NCI-H146 (cell line): Measurements from ENCODE around the gene SAV1.

Experiments used
- DNase-seq: peaks from one replicate; lab custom pipeline; 2025; lab: John Stamatoyannopoulos, UW

The SAV1 gene

GRCh38 chr14:50607181-50607580 is 60.9 kb downstream of the SAV1 start:
- no peak for DNase-seq

- no peak for DNase-seq
Measured at GRCh38 chr14:50606468-50606867, 61.6 kb downstream of the SAV1 start.

- DNase-seq, result no peak
Measured at GRCh38 chr14:50605766-50606165, 62.3 kb downstream of the SAV1 start.

- no peak for DNase-seq
Measured at GRCh38 chr14:50603565-50603964, 64.5 kb downstream of the SAV1 start.

GRCh38 chr14:50602035-50602434 is 66.1 kb downstream of the SAV1 start:
- DNase-seq, result no peak

GRCh38 chr14:50601394-50601793 is 66.7 kb downstream of the SAV1 start:
- no peak for DNase-seq

- DNase-seq, result no peak
Measured at GRCh38 chr14:50600849-50601248, 67.3 kb downstream of the SAV1 start.

GRCh38 chr14:50599700-50600444 is 68.2 kb downstream of the SAV1 start:
- DNase-seq, result peak; percentile 3

- DNase-seq, result no peak
Measured at GRCh38 chr14:50598765-50599164, 69.3 kb downstream of the SAV1 start.

GRCh38 chr14:50594577-50595316 is 73.4 kb downstream of the SAV1 start:
- no peak for DNase-seq

- no peak for DNase-seq
Measured at GRCh38 chr14:50590464-50590863, 77.6 kb downstream of the SAV1 start.
